PC-3 (cell line): ENCODE results near the gene VEGFA. TPM values are rescaled to one million over a fixed set of nuclear protein-coding genes. Genes with fewer than 3 reads are reported as not detected.

Experiments
- ATAC-seq: fragments of 200-7000 bp; cut with Tn5 transposase; 2 replicates; pipeline ENCODE4 v1.9.1; 2020; ENCODE audit warnings: mild to moderate bottlenecking, moderate library complexity
- BruUV-seq: library from RNA; stranded (reverse); fragments of 400-500 nt; replicated peaks from 2 replicates; lab custom pipeline; 2021; lab: Mats Ljungman, UMichigan
- CTCF ChIA-PET: fragments of 300-600 bp; sonication (Branson Sonifier 250); formaldehyde crosslinking; loops from one replicate; lab custom pipeline; 2022; ENCODE audit warnings: antibody characterized with exemption; lab: Charles Lee
- POLR2A ChIA-PET: fragments of 300-600 bp; sonication (Branson Sonifier 250); formaldehyde crosslinking; loops from one replicate; lab custom pipeline; 2022; ENCODE audit warnings: antibody characterized with exemption; ENCODE audit not compliant: unreplicated experiment; lab: Charles Lee
- DNase-seq: peaks from one replicate; pipeline ENCODE4 v3.0.0-alpha.2; 2015
- H2AFZ ChIP-seq: fragments of 300-600 bp; sonication (generic); 2 replicates; pipeline ENCODE4 v1.6.0; 2016; ENCODE audit warnings: antibody characterized with exemption, low read length
- H3F3A ChIP-seq: fragments of 300-600 bp; sonication (generic); one replicate; pipeline ENCODE4 v1.6.0; 2017; ENCODE audit warnings: antibody characterized with exemption, low read length, control low read depth, mild to moderate bottlenecking; ENCODE audit not compliant: unreplicated experiment
- H3K27ac ChIP-seq: fragments of 300-600 bp; sonication (generic); 2 replicates; pipeline ENCODE4 v1.5.1; 2016; ENCODE audit warnings: mild to moderate bottlenecking, low read length
- H3K27me3 ChIP-seq: fragments of 300-600 bp; sonication (generic); 2 replicates; pipeline ENCODE4 v1.6.1; 2016; ENCODE audit warnings: low read length, mixed read lengths
- H3K36me3 ChIP-seq: fragments of 300-600 bp; sonication (generic); 2 replicates; pipeline ENCODE4 v1.6.1; 2016; ENCODE audit warnings: low read depth, mixed run types, low read length, mixed read lengths
- H3K4me1 ChIP-seq: fragments of 300-600 bp; sonication (generic); 2 replicates; pipeline ENCODE4 v1.5.1; 2016; ENCODE audit warnings: low read length; ENCODE audit not compliant: insufficient read depth
- H3K4me2 ChIP-seq: fragments of 300-600 bp; sonication (generic); 2 replicates; pipeline ENCODE4 v1.6.0; 2016; ENCODE audit warnings: low read length
- H3K4me3 ChIP-seq: fragments of 300-600 bp; sonication (generic); 2 replicates; pipeline ENCODE4 v1.5.1; 2016; ENCODE audit warnings: mild to moderate bottlenecking, low read length, mixed read lengths
- H3K79me2 ChIP-seq: fragments of 300-600 bp; sonication (generic); 2 replicates; pipeline ENCODE4 v1.6.1; 2017; ENCODE audit warnings: low read length, mixed read lengths
- H3K9ac ChIP-seq: fragments of 300-600 bp; sonication (generic); 2 replicates; pipeline ENCODE4 v1.6.0; 2016; ENCODE audit warnings: mild to moderate bottlenecking, low read length
- H3K9me2 ChIP-seq: fragments of 300-600 bp; sonication (generic); replicated peaks from 2 replicates; pipeline ENCODE4 v1.6.1; 2016; ENCODE audit warnings: mixed run types, low read length, mixed read lengths
- H3K9me3 ChIP-seq: fragments of 300-600 bp; sonication (generic); 2 replicates; pipeline ENCODE4 v1.6.1; 2016; ENCODE audit warnings: low read length, mixed read lengths
- H4K20me1 ChIP-seq: fragments of 300-600 bp; sonication (generic); 2 replicates; pipeline ENCODE4 v1.6.1; 2016; ENCODE audit warnings: low read length, mixed read lengths
- EZH2 ChIP-seq: fragments of 300-600 bp; sonication (generic); IDR thresholded peaks from one replicate; pipeline ENCODE4 v1.6.1; 2017; ENCODE audit warnings: antibody characterized with exemption, mild to moderate bottlenecking, low read length; ENCODE audit not compliant: unreplicated experiment
- EZH2phosphoT487 ChIP-seq: fragments of 300-600 bp; sonication (generic); IDR thresholded peaks from 2 replicates; pipeline ENCODE4 v1.6.1; 2018; ENCODE audit warnings: mild to moderate bottlenecking, antibody characterized with exemption, low read length, borderline replicate concordance
- intact Hi-C: fragments of 100-400 bp; cut with micrococcal nuclease; formaldehyde crosslinking; loops from 2 replicates; pipeline ENCODE4 v1.9.0; 2023
- total RNA-seq: library from RNA; depleted of rRNA; stranded (reverse); fragments of >200 nt; gene quantifications from 2 replicates; pipeline ENCODE4 v1.2.3, GENCODE V29; 2014
- TF ChIP-seq, protein P1 (sequence below): fragments of 300-600 bp; sonication (generic); conservative IDR thresholded peaks from 2 replicates; pipeline ENCODE4 v1.5.1; 2017; ENCODE audit warnings: antibody characterized with exemption, low read depth, mild to moderate bottlenecking, low read length

Gene VEGFA
- total RNA-seq, 1 experiment from 2014 or later = 146 TPM

DNA sequence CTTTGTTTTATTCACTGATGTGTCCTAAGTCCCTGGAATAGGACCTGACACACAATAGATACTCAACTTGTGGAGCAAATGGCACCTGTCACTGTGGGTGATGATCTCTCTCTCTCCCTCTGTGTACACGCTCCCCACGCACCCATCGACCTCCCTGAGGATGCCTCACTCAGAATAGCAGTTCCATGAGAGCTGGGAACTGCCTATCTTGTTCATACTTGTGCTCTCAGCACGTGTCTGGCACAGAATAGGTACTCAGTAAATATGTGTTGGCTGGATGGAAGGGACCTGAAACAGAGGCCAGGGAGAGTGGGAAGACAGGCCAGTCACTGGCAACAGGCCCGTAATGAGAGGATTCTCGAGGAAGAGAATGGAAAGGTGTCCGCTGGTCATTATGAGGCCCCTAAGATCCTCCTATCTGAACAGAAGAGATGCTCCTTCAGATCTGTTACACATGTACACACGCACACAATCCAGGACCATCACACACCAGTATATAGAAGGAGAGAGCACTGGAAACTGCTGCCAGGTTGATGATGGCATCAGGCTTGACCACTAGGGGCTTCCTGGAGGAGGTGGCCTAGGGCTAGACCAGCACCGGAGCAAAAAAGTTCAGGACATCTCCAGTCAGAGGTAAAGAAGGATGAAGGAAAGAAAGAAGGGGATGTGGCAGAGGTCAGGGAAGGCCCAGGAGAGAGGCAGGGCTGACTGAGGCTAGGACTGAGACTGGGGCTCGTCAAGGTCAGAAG, 30.9 kb downstream of the VEGFA start:
- H3K27me3 ChIP-seq = no peaks in the 10 kb centered on the region
- H3K9me2 ChIP-seq = no peaks in the 10 kb centered on the region
- H3K4me3 ChIP-seq = no peak overlapping the region
- no peaks in the 10 kb centered on the region for H3K36me3 ChIP-seq
- no peak overlapping the region for H3K9ac ChIP-seq
- no TSS peak for BruUV-seq
- no peaks in the 10 kb centered on the region for H3F3A ChIP-seq
- no peaks in the 10 kb centered on the region for H4K20me1 ChIP-seq
- POLR2A ChIA-PET = no interaction called here
- DNase-seq (no peak), ATAC-seq (no peak)
- peaks cover 36% of the 10 kb centered on the region for H3K4me1 ChIP-seq
- H3K9me3 ChIP-seq = no peaks in the 10 kb centered on the region
- no peak overlapping the region for H3K4me2 ChIP-seq
- CTCF ChIA-PET = no interaction called here
- intact Hi-C loops = no loop called here
- TF ChIP-seq EZH2phosphoT487 (no peak), EZH2 (no peak)
- TF ChIP-seq, protein P1, sequence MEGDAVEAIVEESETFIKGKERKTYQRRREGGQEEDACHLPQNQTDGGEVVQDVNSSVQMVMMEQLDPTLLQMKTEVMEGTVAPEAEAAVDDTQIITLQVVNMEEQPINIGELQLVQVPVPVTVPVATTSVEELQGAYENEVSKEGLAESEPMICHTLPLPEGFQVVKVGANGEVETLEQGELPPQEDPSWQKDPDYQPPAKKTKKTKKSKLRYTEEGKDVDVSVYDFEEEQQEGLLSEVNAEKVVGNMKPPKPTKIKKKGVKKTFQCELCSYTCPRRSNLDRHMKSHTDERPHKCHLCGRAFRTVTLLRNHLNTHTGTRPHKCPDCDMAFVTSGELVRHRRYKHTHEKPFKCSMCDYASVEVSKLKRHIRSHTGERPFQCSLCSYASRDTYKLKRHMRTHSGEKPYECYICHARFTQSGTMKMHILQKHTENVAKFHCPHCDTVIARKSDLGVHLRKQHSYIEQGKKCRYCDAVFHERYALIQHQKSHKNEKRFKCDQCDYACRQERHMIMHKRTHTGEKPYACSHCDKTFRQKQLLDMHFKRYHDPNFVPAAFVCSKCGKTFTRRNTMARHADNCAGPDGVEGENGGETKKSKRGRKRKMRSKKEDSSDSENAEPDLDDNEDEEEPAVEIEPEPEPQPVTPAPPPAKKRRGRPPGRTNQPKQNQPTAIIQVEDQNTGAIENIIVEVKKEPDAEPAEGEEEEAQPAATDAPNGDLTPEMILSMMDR = no peak
- H3K79me2 ChIP-seq = no peaks in the 10 kb centered on the region
- H2AFZ ChIP-seq = no peak overlapping the region
- no peak overlapping the region for H3K27ac ChIP-seq

DNA sequence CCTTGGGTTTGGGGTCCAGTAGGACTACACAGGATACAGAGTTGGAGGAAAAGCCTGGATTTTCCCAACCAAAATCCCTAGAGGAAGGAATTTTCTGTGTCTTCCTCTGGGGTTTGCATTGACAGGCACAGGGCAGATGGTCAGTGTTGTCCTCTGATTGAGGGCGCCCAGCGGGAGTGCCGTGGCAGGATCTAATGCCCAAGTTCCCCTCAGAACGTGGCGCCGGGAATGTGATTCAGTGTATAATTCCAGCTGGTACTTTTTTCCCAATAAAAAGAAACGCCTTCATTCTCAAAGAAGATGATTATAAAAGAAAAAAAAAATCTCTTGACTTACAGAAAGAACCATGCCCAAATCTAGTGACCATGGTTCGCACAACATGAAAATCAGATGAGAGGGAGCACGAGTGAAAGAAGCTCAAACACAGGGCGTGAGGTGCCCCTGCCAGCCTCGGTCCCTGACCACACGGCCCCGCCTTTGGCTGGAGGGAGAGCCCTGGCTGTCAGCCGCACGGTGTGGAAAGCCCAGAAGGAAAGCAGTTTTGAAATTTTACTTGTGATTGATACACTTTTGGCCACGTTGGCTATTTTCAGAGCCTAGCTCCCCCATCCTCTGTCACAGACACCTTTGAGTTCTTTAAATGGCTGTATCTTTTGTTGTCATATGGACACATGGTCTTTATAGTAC, 31.6 kb downstream of the VEGFA start:
- DNase-seq (no peak), ATAC-seq (no peak)
- CTCF ChIA-PET = interaction anchor here (0.7 kb wide), 1 partner anchor 303 kb away, joined by 3 read pairs; no protein-coding TSS in a partner anchor
- BruUV-seq = no TSS peak
- H3K4me3 ChIP-seq = no peak overlapping the region
- no peak overlapping the region for H2AFZ ChIP-seq
- H3K4me1 ChIP-seq = peaks cover 43% of the 10 kb centered on the region
- intact Hi-C loops = no loop called here
- no peaks in the 10 kb centered on the region for H3F3A ChIP-seq
- H3K36me3 ChIP-seq = no peaks in the 10 kb centered on the region
- TF ChIP-seq EZH2 = no peak
- TF ChIP-seq, protein P1 = no peak
- TF ChIP-seq EZH2phosphoT487 = no peak
- H3K79me2 ChIP-seq = no peaks in the 10 kb centered on the region
- H3K4me2 ChIP-seq = no peak overlapping the region
- no peak overlapping the region for H3K9ac ChIP-seq
- no peaks in the 10 kb centered on the region for H3K27me3 ChIP-seq
- no peak overlapping the region for H3K27ac ChIP-seq
- no peaks in the 10 kb centered on the region for H3K9me2 ChIP-seq
- H3K9me3 ChIP-seq = no peaks in the 10 kb centered on the region
- H4K20me1 ChIP-seq = no peaks in the 10 kb centered on the region
- POLR2A ChIA-PET = no interaction called here
